Left forelimb (tissue), 1 donor: Measurements from ENCODE around the gene PDE4DIP.
"Not testable (repeated sequence)": the region's sequence is repeated elsewhere in the genome, so short reads cannot be mapped to it uniquely, and the experiment has no call there.

Source experiments
- DNase-seq: peaks from one replicate; pipeline ENCODE4 v3.0.0-alpha.2; 2018; ENCODE audit warnings: low spot score

PDE4DIP gene

GRCh38 chr1:148975866-148976537 lies 131.8 kb downstream of the PDE4DIP start:
- DNase-seq, result not testable (repeated sequence)

DNA sequence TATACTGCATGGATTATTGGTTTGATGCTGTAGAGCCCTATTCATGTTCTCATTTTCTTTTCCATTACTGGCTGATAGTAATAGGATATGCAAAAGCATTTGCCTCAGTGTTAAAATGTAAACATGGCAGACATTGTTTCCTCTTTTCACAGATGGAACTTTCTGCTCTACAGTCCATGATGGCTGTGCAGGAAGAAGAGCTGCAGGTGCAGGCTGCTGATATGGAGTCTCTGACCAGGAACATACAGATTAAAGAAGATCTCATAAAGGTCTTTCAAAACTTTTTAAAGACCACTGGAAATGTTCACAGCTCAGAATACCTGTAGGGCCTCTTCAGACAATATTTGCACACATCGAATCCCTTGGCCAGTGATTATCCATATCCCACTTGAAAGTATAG lies 133.6 kb downstream of the PDE4DIP start:
- not testable (repeated sequence) for DNase-seq

DNA sequence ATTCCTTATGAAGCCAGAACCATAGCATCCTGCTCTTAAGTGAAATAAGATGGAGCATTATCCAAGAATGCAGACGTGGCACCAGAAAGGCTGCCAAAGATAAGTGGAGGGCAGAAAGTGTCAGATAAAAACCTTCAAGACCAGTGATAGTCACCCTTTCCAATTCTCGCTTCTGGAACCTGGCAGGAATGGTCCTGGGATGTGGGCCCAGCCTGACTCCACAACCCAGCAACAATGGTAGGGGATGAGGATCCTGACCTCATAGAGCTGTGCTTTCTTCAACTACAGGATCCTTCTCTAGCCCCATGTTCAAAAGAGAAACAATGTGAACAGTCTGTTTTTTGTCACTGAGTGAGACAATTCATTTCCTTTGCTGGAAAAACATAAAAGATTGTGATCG lies 145.2 kb downstream of the PDE4DIP start:
- DNase-seq, result not testable (repeated sequence)

DNA sequence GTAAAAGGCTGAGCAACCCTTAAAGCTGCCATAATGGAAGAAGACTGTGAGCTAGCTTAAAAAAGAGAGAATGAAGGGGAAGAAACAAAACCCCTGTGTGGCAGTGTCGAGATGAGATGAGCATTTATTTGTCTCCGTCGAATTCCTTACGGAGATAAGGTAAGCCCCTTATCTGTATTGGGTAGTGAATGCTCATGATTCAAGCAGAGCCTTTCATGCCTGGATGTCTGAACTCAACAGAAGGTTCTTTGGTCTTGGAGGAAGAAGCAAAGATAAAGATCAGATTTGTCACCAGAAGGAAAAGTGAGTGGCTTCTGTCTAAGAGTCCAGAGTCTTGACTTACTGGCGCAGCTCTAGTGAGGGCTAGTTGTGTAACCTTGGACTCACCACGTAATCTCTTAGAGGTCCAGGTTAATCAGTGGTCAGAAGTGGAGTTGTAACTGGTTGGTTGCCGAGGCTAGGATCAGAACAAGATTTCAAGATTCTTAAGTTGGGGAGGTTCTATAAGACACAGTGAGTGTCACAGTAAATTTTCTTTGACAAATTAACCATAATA lies 146.1 kb downstream of the PDE4DIP start:
- DNase-seq, result not testable (repeated sequence)

DNA sequence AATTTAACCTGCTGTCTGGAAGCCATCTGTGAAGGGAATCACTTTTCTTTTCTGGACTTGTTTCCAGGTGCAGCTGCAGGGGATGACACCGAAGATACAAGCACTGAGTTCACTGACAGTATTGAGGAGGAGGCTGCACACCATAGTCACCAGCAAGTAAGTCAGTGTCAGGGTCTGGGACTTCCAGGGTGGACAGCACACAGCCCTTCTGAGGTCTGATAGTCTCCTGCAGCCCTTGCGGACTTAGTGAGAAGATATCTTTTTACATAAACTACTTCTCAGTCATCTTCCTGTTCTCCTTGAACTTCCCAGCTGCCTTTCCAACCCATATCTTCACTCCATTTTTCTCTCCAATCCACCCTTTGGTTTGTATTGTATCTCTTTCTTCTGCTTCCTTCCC lies 147.6 kb downstream of the PDE4DIP start:
- DNase-seq, result not testable (repeated sequence)

DNA sequence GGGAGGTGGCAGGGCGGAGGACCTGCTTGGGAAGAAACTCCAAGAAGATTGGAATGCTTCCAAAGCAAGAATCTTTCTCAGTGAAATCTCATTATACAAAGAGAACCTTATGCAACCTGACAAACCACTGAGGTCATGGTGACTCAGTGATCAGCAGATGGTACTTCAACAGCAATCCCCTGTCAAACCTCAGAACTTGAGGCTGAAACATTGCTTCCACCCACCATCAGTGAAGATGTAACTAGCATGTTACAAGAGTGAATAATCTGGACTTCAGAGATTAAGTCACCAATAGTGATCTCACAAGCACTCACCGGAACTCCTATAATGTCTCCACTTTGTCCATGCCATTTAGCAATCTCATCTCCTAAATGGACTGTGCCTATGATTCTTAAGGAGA lies 148.1 kb downstream of the PDE4DIP start:
- DNase-seq, result not testable (repeated sequence)

DNA sequence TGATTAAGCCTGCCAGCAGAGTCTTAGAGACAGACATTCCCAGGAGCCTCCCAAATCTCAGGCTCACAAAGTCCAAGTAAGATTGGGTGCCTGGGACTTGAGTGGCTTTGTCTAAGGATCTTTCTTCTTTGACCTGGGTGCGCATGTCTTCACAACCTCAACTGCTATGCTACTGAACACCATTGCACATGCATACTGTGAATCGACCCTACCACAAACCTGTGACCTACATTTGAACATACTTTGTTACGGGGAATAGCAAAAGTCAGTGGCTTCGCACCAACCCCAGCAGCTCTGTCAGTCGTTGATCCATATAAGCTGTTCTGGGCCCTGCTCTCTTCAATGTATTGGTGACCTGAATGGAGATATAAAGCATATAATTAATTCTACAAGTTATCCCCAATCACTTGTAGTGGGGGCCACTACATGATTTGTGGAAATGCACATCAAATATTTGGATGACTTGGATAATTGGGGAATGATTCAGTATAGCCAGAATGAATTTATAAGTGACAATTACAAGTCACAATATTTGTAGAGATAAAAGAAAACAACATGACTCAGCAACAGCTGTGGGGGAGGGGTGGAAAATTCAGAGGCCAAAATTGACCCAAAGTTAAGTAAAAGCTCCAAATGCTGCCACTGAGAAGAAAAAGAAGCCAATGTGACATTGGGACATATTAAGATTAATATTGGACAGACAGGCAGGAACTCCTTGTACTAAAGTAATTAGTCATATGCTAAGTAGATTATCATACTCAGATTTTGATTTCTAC lies 152.4 kb downstream of the PDE4DIP start:
- not testable (repeated sequence) for DNase-seq

DNA sequence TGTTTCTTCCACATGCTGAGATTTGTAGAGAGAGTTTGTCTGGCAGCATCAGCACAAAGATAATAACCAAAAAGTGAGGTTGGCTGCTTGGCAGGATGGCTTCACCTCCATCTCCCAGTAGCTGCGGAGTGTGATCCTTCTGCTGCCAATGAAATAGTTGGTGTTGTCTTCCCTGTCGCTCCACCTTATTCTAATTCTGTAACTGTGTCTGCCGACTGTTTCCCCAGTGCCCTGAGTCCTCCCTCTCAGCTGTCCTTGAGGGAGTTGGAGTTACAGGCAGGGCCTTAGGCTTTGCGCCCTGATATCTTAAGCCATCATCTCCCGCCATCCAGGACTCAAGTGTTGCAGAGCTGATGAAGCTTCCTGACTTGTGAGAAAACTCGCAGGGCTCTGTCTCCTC lies 153.2 kb downstream of the PDE4DIP start:
- DNase-seq, result not testable (repeated sequence)

GRCh38 chr1:149002664-149003063 lies 158.4 kb downstream of the PDE4DIP start:
- not testable (repeated sequence) for DNase-seq

GRCh38 chr1:149008326-149008725 lies 164.1 kb downstream of the PDE4DIP start:
- not testable (repeated sequence) for DNase-seq

- not testable (repeated sequence) for DNase-seq
Observed at GRCh38 chr1:149008769-149009168, 164.5 kb downstream of the PDE4DIP start.

DNA sequence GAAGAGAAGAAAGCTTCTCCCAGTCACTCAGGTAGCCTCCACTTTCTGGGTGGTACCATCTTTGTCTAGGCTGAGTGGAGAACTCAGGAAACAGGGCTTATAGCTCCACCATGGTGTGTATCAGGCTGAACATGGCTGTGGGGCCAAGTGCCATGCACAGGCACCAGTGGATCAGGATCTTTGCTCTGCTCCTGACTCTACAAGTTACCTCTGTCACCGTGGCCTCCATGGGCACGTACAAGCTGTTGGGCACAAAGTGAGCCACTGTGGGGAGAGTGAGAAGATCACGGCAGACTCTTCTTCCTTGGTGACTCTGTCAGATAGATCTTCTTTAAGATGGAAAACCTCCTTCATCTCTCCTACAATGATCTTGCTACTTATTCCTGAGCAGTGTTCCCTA lies 165.5 kb downstream of the PDE4DIP start:
- not testable (repeated sequence) for DNase-seq

- DNase-seq, result not testable (repeated sequence)
Observed at GRCh38 chr1:149012599-149012998, 168.4 kb downstream of the PDE4DIP start.

GRCh38 chr1:149013513-149013912 lies 169.3 kb downstream of the PDE4DIP start:
- DNase-seq, result not testable (repeated sequence)

DNA sequence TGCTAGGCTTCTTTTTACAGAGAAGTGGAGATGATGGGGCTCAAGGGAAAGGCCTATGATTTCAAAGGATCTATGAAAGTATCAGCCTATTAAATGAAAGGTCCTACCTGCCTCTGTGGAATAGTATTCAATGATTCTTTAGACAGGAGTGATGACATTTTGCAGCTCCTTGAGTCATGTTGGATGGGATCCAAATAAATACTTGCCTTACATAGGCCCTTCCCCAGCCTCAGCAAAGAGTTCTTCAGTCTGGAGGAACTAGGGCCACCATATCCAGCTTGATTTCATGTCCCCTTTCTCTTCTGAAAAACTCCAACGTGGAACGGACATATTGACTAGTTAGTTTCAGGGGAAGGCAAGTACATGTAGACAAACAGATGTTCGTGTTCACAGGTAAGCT lies 171.3 kb downstream of the PDE4DIP start:
- not testable (repeated sequence) for DNase-seq

GRCh38 chr1:149016626-149017025 lies 172.4 kb downstream of the PDE4DIP start:
- DNase-seq, result not testable (repeated sequence)

GRCh38 chr1:149018577-149018976 lies 174.3 kb downstream of the PDE4DIP start:
- not testable (repeated sequence) for DNase-seq

- not testable (repeated sequence) for DNase-seq
Observed at GRCh38 chr1:149024327-149024726, 180.1 kb downstream of the PDE4DIP start.

- not testable (repeated sequence) for DNase-seq
Observed at GRCh38 chr1:149033916-149034315, 189.7 kb downstream of the PDE4DIP start.

DNA sequence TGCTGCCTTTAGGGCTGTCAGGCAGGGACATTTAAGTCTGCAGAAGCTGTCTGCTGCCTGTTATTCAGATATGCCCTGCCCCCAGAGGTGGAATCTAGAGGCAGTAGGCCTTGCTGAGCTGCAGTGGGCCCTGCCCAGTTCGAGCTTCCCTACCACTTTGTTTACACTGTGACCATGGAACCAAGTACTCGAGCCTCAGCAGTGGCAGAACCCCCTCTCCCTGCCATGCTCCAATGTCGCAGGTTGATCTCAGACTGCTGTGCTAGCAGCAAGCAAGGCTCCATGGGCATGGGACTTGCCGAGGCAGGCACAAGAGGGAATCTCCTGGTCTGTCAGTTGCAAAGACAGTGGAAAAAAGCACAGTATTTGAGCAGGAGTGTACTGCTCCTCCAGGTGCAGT lies 198.8 kb downstream of the PDE4DIP start:
- not testable (repeated sequence) for DNase-seq

- not testable (repeated sequence) for DNase-seq
Observed at GRCh38 chr1:149064611-149065010, 220.4 kb downstream of the PDE4DIP start.

DNA sequence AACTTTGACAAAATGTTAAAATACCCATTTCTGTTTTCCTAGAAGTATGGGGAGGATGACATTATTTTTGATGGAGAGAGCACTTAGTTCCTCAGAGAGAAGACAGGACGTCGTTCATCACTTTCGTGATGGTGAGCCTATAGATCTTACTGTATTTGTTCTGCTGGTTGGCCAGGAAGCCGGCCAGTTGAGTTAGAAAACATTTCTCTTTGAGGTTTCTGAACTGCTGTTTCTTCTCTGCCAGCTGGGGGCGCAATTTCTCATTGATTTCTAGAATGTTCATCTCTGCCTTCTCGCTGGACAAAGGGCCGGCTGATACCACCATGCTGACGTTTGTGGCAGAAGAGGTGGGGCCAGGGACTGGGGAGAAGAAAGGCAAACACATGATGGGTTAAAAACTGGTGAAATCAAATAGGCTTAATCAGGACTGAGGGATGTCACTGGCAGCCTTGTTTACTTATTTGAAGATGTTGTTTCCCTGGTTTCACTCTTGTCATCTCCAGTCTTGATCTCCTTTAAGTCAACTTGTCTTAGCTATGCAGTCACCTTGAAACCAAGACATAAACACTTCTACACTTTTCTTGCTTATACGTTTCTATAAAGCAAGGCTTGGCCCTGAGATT lies 231.4 kb downstream of the PDE4DIP start:
- not testable (repeated sequence) for DNase-seq
